GM12872 (cell line): ENCODE results near the gene ENPP6.

Experiments
- TF ChIP-seq, protein P1 (sequence below): IDR thresholded peaks from 3 replicates; pipeline ENCODE4 v1.5.1; 2011; ENCODE audit warnings: low read depth, mild to moderate bottlenecking, low read length, moderate library complexity; ENCODE audit not compliant: insufficient read depth

Gene ENPP6

GRCh38 chr4:184090571-184090970 lies 127.1 kb downstream of the ENPP6 start:
- TF ChIP-seq, protein P1, sequence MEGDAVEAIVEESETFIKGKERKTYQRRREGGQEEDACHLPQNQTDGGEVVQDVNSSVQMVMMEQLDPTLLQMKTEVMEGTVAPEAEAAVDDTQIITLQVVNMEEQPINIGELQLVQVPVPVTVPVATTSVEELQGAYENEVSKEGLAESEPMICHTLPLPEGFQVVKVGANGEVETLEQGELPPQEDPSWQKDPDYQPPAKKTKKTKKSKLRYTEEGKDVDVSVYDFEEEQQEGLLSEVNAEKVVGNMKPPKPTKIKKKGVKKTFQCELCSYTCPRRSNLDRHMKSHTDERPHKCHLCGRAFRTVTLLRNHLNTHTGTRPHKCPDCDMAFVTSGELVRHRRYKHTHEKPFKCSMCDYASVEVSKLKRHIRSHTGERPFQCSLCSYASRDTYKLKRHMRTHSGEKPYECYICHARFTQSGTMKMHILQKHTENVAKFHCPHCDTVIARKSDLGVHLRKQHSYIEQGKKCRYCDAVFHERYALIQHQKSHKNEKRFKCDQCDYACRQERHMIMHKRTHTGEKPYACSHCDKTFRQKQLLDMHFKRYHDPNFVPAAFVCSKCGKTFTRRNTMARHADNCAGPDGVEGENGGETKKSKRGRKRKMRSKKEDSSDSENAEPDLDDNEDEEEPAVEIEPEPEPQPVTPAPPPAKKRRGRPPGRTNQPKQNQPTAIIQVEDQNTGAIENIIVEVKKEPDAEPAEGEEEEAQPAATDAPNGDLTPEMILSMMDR = no peak

DNA sequence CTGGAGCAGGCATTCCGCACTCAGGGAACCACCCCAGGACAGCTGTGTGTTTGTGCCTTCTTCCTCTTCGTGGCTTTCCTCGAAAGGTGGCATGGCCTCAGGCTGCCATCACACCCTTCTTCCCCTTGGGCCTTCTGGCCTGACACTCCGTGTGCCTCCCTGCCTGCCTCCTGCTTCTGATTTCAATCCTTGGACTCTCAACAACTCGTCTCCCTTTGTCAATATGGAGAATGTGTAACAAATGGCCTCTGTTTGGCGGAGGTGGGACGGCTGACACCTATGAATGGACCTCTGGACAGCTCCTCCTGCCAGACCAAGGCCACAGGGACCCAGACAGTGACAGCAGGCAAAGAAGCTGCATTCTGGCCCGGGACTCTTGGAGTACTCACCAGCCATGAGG lies 137.0 kb downstream of the ENPP6 start:
- TF ChIP-seq, protein P1 = no peak

- TF ChIP-seq, protein P1 = no peak
These were observed 142.8 kb downstream of the ENPP6 start for GRCh38 chr4:184074677-184075388.

DNA sequence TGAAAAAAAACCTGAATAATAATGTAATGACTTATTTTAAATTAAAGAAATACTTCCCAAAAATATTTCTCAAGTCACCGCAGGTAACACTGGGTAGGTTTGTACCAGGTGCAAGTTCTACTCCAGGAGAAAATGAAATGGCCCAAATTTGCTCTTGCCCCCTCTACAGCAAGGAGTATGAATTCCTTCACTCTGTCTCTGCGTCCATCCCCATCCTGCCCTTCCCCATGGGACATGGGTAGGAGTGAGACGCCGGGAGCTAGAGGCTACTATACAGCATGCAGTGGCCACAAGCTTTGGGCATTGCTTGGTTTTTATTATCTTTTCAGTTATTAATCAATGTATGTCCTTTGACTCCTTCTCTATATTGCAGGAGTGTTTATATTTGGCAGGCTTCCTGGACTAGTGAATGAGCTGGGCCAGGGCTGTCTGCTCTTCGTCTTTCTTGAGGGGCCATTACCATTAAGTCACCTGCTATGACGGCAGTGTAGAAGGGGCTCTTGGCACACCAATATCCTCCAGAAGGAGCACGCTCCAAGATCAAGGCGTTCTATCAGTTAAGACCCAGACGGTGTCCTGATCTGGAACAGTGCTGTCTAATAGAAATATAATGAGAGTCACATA lies 149.6 kb downstream of the ENPP6 start:
- TF ChIP-seq, protein P1 = no peak

DNA sequence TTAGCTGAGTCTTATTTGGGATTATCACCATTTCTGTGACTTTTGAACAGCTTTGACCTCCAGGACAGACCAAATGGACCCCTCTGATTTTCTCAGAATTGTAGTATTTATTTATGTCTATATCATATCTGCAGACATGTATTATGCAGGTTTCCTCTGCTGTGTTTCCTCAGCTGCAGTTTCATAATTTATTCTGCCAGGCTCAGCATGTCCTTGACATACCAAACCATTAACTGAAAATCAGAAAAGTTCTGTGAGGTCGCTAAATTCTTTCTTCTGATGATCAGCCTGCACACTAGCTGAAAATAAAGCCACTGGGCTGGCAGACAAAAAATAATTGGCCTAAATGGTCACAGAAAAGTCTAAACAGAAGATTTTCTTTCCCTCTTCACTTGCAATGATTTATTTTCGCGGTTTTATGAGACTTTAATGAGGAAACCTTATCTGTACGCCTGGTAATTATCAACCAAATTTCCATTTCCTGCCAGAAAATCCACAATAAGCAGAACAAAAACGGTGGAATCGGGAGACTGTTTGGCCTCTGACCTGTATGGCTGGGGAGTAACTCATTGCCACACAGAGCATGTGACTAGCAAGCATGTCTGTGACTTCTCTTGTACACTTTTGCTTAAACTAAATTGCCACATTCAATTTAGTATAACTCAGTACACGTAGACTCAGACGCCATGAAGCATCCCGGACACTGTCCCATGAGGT lies 150.9 kb downstream of the ENPP6 start:
- TF ChIP-seq, protein P1 = no peak

GRCh38 chr4:184064877-184065276 lies 152.8 kb downstream of the ENPP6 start:
- TF ChIP-seq, protein P1 = no peak

DNA sequence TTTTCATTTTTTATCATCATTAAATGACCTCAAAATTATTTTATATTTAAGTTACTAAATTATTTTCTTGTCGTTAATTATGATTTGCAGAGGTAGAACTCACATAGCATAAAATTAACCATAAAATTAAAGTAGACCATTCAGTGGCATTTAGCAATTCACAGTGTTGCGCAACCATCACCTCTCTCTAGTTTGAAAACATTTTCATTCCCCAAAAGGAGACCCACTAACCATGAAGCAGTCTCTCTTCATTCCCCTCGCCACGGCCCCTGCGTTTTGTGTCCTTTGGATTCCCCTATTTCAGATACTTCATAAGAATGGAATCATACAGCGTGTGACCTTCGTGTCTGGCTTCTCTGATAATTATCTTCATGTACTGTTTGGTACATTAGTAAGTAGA lies 154.9 kb downstream of the ENPP6 start:
- TF ChIP-seq, protein P1 = no peak
